K562 (cell line): Measurements from ENCODE around the gene PPM1E. TPM values are rescaled to one million over a fixed set of nuclear protein-coding genes. Genes with fewer than 3 reads are reported as not detected.
A peak's percentile ranks its signal among the peaks of the same experiment; 100 is the strongest.

Experiments
- BRF1 ChIP-seq: IDR thresholded peaks from 3 replicates; pipeline ENCODE4 v1.6.1; 2011; ENCODE audit warnings: borderline replicate concordance, mild to moderate bottlenecking; ENCODE audit not compliant: insufficient read length; ENCODE audit errors: extremely low read depth
- E2F3 ChIP-seq: fragments of 250-450 bp; sonication (Bioruptor Pico); IDR thresholded peaks from 2 replicates; pipeline ENCODE4 v1.4.0; 2020; ENCODE audit warnings: mild to moderate bottlenecking
- E2F4 ChIP-seq: sonication (generic); formaldehyde crosslinking; IDR thresholded peaks from 2 replicates; pipeline ENCODE4 v1.8.0; 2022; ENCODE audit warnings: mild to moderate bottlenecking, low read depth, missing genetic modification reagents
- EZH2 ChIP-seq: IDR thresholded peaks from 2 replicates; pipeline ENCODE4 v1.6.1; 2012; ENCODE audit warnings: low read depth, mild to moderate bottlenecking, inconsistent platforms, low read length, borderline replicate concordance
- IFI16 ChIP-seq: fragments of 250-450 bp; sonication (Bioruptor Pico); IDR thresholded peaks from 2 replicates; pipeline ENCODE4 v2.1.2; 2022; ENCODE audit warnings: mild to moderate bottlenecking, inconsistent platforms
- JUND ChIP-seq, 2 experiments: IDR thresholded peaks; 2 replicates in 1 of 2; 3 replicates in 1 of 2; pipeline ENCODE4 v1.6.1; 2011; ENCODE audit warnings: borderline replicate concordance in 2 of 2, low read depth in 2 of 2, low read length in 2 of 2, improper control_type of control experiment in 1 of 2, missing biosample characterization in 1 of 2, missing genetic modification characterization in 1 of 2, missing genetic modification reagents in 1 of 2
- LCOR ChIP-seq: sonication (generic); formaldehyde crosslinking; IDR thresholded peaks from 2 replicates; pipeline ENCODE4 v1.8.0; 2022; ENCODE audit warnings: mild to moderate bottlenecking, missing genetic modification reagents
- MAZ ChIP-seq, 2 experiments: fragments of 450-650 bp in 1 of 2; sonication (generic) in 1 of 2; formaldehyde crosslinking; IDR thresholded peaks in 1 of 2; conservative IDR thresholded peaks in 1 of 2; 2 replicates each; pipeline versions ENCODE4 v1.4.0 to v1.5.0; 2020; ENCODE audit warnings: mild to moderate bottlenecking in 1 of 2, missing genetic modification reagents in 1 of 2
- MCM7 ChIP-seq, 2 experiments: fragments of 450-650 bp; IDR thresholded peaks; 2 replicates each; pipeline ENCODE4 v1.6.1; 2016 to 2018
- NCOA6 ChIP-seq: fragments of 450-650 bp; IDR thresholded peaks from 2 replicates; pipeline ENCODE4 v1.6.1; 2017; ENCODE audit warnings: mild to moderate bottlenecking
- NELFE ChIP-seq: IDR thresholded peaks from 2 replicates; pipeline ENCODE4 v1.6.1; 2011; ENCODE audit warnings: mild to moderate bottlenecking; ENCODE audit not compliant: insufficient read depth, insufficient read length
- ZBTB49 ChIP-seq: sonication (generic); formaldehyde crosslinking; IDR thresholded peaks from 2 replicates; pipeline ENCODE4 v1.8.0; 2022; ENCODE audit warnings: missing genetic modification reagents, mild to moderate bottlenecking, borderline replicate concordance
- ZFP91 ChIP-seq: sonication (generic); formaldehyde crosslinking; IDR thresholded peaks from 2 replicates; pipeline ENCODE4 v1.8.0; 2022; ENCODE audit warnings: mild to moderate bottlenecking, missing genetic modification reagents
- ZNF239 ChIP-seq: fragments of 250-450 bp; sonication (Bioruptor Pico); IDR thresholded peaks from 2 replicates; pipeline ENCODE4 v1.4.0; 2020; ENCODE audit warnings: mild to moderate bottlenecking
- ZNF431 ChIP-seq: sonication (generic); formaldehyde crosslinking; IDR thresholded peaks from 2 replicates; pipeline ENCODE4 v1.8.0; 2022; ENCODE audit warnings: mild to moderate bottlenecking, missing genetic modification reagents
- ZNF507 ChIP-seq: conservative IDR thresholded peaks from 2 replicates; pipeline ENCODE4 v1.6.1; 2017; ENCODE audit warnings: missing genetic modification characterization, missing compliant biosample characterization
- ZNF592 ChIP-seq: fragments of 450-650 bp; IDR thresholded peaks from 2 replicates; pipeline ENCODE4 v1.6.1; 2017; ENCODE audit warnings: antibody characterized with exemption, mild to moderate bottlenecking
- polyA plus RNA-seq, 8 experiments: library from polyadenylated mRNA; depleted of rRNA in 4 of 8; stranded (reverse) in 5 of 8; unstranded in 3 of 8; fragments of >200 nt; fragmentation: Nextera tagmentation in 2 of 8; fragmentation: Illumina TruSeq in 1 of 8; extraction: Ambion mirVana in 2 of 8; extraction: Trizol in 1 of 8; gene quantifications; 2 replicates each; pipeline versions ENCODE4 v1.2.1 to v1.2.3, GENCODE V29; 2011 to 2014; ENCODE audit warnings: inconsistent platforms in 1 of 8, missing spikeins in 1 of 8
- total RNA-seq, 7 experiments: library from RNA; depleted of rRNA in 6 of 7; stranded (reverse); fragments of >200 nt in 6 of 7; fragmentation: Illumina TruSeq in 2 of 7; extraction: Trizol in 2 of 7; gene quantifications; 2 replicates each; pipeline versions ENCODE4 v1.2.1 to v1.2.3, GENCODE V29; 2011 to 2021; ENCODE audit warnings: low replicate concordance in 1 of 7

PPM1E gene
- total and polyA plus RNA-seq, 9 of the 15 experiments (the other 6 are each of a cell fraction or from before 2014, with no cell fraction given) = 1.0 to 5.7 (median 4.7) TPM

DNA sequence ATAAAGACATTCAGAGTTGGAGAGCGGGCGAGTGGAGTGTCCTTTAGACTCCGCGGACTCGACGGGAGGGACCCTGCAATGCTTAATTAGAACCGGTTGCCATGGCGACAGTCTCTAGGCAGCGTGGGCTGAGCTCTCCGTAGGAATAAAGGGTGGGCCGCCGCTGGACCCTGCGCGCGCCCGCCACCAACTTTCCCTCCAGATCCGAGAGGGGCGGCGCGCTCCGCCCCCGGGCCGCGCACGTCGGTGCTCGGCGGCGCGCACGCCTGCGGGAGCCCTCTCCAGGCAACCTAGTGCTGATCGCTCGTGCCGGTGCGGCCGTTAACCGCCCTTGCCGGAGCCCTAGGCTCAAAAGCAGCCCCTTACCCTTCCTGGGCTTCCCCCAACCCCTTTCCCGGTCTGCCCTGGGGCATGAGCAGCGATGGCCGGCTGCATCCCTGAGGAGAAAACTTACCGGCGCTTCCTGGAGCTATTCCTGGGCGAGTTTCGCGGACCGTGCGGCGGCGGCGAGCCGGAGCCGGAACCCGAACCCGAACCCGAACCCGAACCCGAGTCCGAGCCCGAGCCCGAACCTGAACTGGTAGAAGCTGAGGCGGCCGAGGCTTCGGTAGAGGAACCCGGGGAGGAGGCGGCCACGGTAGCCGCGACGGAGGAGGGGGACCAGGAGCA lies at the start of gene PPM1E (continued):
- TF ChIP-seq BRF1 (no peak), ZNF507 (tag) (no peak), LCOR (CRISPR knock-in tag) (no peak), ZNF239 (CRISPR knock-in tag) (no peak), ZNF592 (no peak), ZNF431 (CRISPR knock-in tag) (no peak), JUND (IDR thresholded peaks at IDR 0.05; ENCODE audit: borderline replicate concordance, low read depth, low read length) (no peak), JUND (tag; IDR thresholded peaks at IDR 0.05; ENCODE audit: borderline replicate concordance, low read depth, low read length) (peak; percentile 30; the same call in 1 of the 3 replicates), NELFE (no peak), MAZ (CRISPR knock-in tag; conservative IDR thresholded peaks at IDR 0.05 in 1 of 2, IDR thresholded peaks at IDR 0.05 in 1 of 2) (peak in 1 of 2 experiments; percentile 21; a peak in 1 of 4 replicates), MCM7 (IDR thresholded peaks at IDR 0.05) (no peak), IFI16 (CRISPR knock-in tag) (no peak), ZFP91 (CRISPR knock-in tag) (no peak), NCOA6 (peak; percentile 91), E2F4 (CRISPR knock-in tag) (0 out of 2 replicates have a peak, but pooled peaks have one; percentile 38), ZBTB49 (no peak), EZH2 (no peak), E2F3 (CRISPR knock-in tag) (peak; percentile 88)
